Head of caudate nucleus (tissue), 42 donors: Measurements from ENCODE around the gene GPR82.

Source experiments
- DNase-seq, 42 donors: peaks; one replicate each; pipeline versions ENCODE4 v3.0.0 to v3.0.0-alpha.2; 2020 to 2021; ENCODE audit warnings: mixed read lengths in 7 of 42
- intact Hi-C: fragments of 100-400 bp; cut with DNase I; formaldehyde crosslinking; loops from one replicate; pipeline ENCODE4 v1.15.0; 2022

Gene GPR82

DNA sequence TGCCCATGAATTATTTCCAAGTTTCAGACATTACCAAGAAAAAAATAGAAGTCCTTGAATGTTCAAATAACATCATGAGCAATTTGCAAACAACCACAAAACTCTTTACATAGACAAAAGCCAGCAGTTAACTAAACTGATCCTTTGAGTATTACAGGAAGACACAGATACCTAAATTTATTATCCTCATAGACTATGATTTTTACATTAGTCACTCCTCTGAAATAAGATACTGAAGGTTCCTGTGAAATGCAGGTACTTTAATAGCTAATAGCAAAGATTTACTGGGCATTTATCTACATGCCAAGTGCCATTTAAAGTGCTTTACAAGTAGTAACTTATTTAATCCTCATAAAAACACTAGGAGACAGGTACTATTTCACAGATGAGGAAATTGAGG is 37.7 kb downstream of the GPR82 start:
- no peak for DNase-seq
- intact Hi-C loops, result no loop called here

DNA sequence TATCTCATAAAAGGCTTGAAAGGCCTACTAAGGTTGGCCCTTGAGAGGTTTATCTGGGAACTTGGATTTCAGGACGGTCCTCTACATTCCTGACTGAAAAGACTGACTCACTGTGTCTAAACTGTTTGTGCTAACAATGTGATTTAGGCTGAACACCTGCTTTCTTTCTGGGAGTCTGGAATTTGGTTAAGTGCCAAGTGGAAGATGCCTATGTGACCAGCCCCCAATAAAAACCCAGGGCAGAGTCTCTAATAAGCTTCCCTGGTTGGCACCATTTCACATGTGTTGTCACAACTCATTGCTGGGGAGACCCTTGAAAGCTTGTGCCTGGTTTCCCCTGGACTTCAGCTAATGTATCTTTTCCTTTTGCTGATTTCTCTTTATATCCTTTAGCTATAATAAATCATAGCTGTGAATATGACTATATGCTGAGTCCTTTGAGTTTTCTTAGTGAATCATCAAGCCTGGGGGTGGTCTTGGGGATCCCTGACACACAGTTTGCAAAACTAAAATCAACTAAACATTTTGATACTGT is 55.1 kb downstream of the GPR82 start:
- no peak for DNase-seq
- intact Hi-C loops, result no loop called here
